Measurements from ENCODE around the gene ABCA8. TPM values are rescaled to one million over a fixed set of nuclear protein-coding genes. Genes with fewer than 3 reads are reported as not detected.
"Not testable (repeated sequence)": the region's sequence is repeated elsewhere in the genome, so short reads cannot be mapped to it uniquely, and the experiment has no call there.

Gene ABCA8
- total and polyA plus RNA-seq, 10 of the 15 experiments (the other 5 are each of a cell fraction or from before 2014, with no cell fraction given): 0.05 to 0.15 TPM; not detected in 8

DNA sequence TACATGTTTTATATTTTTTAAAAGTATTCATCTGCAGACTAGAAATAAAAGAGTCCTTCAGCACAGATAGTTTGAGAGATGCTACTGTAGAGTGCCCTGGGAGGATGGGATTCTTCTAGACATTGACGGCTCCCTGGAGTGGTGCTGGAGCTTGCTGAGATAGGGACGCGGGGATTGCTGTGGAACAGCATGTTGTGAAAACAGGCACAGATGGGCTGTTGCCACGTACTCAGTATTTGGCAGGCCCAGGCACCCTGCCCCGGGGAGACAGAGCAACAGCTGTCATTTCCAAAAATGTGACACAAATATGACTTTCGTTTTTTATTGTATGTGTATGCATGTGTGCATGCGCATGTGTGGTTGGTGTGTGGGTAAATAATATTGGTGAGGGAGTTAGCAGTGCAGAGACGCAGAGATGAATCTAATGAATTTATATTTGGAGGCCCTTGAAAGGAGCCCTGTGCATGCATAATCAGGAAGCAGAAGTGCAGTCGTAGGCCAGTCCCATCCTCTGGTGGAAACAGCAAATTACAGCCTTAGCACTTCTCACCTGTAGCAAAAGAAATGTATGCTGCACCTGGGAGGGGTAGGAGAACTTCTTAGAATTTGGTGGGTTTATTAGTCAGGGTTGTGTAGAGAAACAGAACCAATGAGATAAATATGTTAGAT lies 6.2 kb upstream of the ABCA8 start:
- no peaks in the 10 kb centered on the region for H3K79me2 ChIP-seq (ENCODE audit: control insufficient read depth, insufficient read depth, low read length)
- no peak for ATAC-seq

DNA sequence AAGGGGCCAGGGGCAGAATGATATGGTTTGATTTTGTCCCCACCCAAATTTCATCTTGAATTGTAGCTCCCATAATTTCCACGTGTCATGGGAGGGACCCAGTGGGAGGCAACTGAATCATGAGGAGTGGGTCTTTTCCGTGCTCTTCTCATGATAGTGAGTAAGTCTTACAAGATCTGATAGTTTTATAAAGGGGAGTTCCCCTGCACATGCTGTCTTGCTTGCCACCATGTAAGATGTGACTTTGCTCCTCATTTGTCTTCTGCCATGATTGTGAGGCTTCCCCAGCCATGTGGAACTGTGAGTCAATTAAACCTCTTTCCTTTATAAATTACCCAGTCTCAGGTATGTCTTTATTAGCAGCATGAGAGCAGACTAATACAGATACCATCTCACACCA lies 3.9 kb upstream of the ABCA8 start:
- H3K9ac ChIP-seq (ENCODE audit: control insufficient read depth, insufficient read depth, low read length); H3K4me2 ChIP-seq (ENCODE audit: control insufficient read depth, insufficient read depth); H2AFZ ChIP-seq (ENCODE audit: control insufficient read depth, low read depth, low read length); SMC1A ChIA-PET (ENCODE audit: uncharacterized antibody, unreplicated experiment); H3K27ac ChIP-seq (ENCODE audit: control insufficient read depth, insufficient read depth); intact Hi-C loops (cut with micrococcal nuclease; ENCODE audit: unreplicated experiment); POLR2A ChIA-PET; H3K4me1 ChIP-seq (ENCODE audit: control insufficient read depth, insufficient read depth, low read length); H3K79me2 ChIP-seq (ENCODE audit: control insufficient read depth, insufficient read depth, low read length); in situ Hi-C loops (cut with MboI); FAIRE-seq; H3K4me3 ChIP-seq; BruUV-seq (replicated peaks); DNase-seq (ENCODE audit: low read depth, low spot score); H4K20me1 ChIP-seq (ENCODE audit: control insufficient read depth, insufficient read depth); ATAC-seq; RAD21 ChIA-PET (ENCODE audit: unreplicated experiment); CTCF ChIA-PET; H3K27me3 ChIP-seq (replicated peaks in 1 of 2; ENCODE audit: control insufficient read depth in 2 of 2, insufficient read depth in 2 of 2, low read length in 1 of 2); H3K36me3 ChIP-seq (ENCODE audit: control insufficient read depth in 2 of 2, insufficient read depth in 2 of 2, low read length in 1 of 2); H3K9me3 ChIP-seq (replicated peaks; ENCODE audit: control insufficient read depth, insufficient read depth, low read length): not testable (repeated sequence)
- WGBS (ENCODE audit: insufficient coverage, insufficient replicate concordance, low lambda C conversion rate, missing lambda C conversion rate): 71% methylated on average over 2 of the region's 2 CpGs

More for the DNA sequence above, 6.2 kb upstream of the ABCA8 start:
- no peaks in the 10 kb centered on the region; the same call in 2 of the 3 replicates for H3K9me3 ChIP-seq (replicated peaks; ENCODE audit: control insufficient read depth, insufficient read depth, low read length)
- WGBS (ENCODE audit: insufficient coverage, insufficient replicate concordance, low lambda C conversion rate, missing lambda C conversion rate): 13% methylated on average over 9 of the region's 9 CpGs
- SMC1A ChIA-PET (ENCODE audit: uncharacterized antibody, unreplicated experiment): no interaction called here
- H3K9ac ChIP-seq (ENCODE audit: control insufficient read depth, insufficient read depth, low read length): no peak overlapping the region
- no peaks in the 10 kb centered on the region for H3K4me1 ChIP-seq (ENCODE audit: control insufficient read depth, insufficient read depth, low read length)
- H3K27me3 ChIP-seq (replicated peaks in 1 of 2; ENCODE audit: control insufficient read depth in 2 of 2, insufficient read depth in 2 of 2, low read length in 1 of 2): no peaks in the 10 kb centered on the region
- intact Hi-C loops (cut with micrococcal nuclease; ENCODE audit: unreplicated experiment): no loop called here
- no peaks in the 10 kb centered on the region for H3K36me3 ChIP-seq (ENCODE audit: control insufficient read depth in 2 of 2, insufficient read depth in 2 of 2, low read length in 1 of 2)
- H4K20me1 ChIP-seq (ENCODE audit: control insufficient read depth, insufficient read depth): no peaks in the 10 kb centered on the region
- BruUV-seq (replicated peaks): no TSS peak
- H3K27ac ChIP-seq (ENCODE audit: control insufficient read depth, insufficient read depth): no peak overlapping the region
- DNase-seq (ENCODE audit: low read depth, low spot score) (no peak), FAIRE-seq (no peak)
- CTCF ChIA-PET: no interaction called here
- TF ChIP-seq PAX8 (IDR thresholded peaks at IDR 0.05): no peak
- no peak for TF ChIP-seq ASH2L (IDR thresholded peaks at IDR 0.05; ENCODE audit: borderline replicate concordance, low read depth)
- no peak for TF ChIP-seq MYC (IDR thresholded peaks at IDR 0.05; ENCODE audit: insufficient read depth, insufficient read length, insufficient replicate concordance, low read length, severe bottlenecking)
- in situ Hi-C loops (cut with MboI): no loop called here
- H3K4me2 ChIP-seq (ENCODE audit: control insufficient read depth, insufficient read depth): no peak overlapping the region
- no peak overlapping the region for H3K4me3 ChIP-seq
- H2AFZ ChIP-seq (ENCODE audit: control insufficient read depth, low read depth, low read length): no peak overlapping the region
- RAD21 ChIA-PET (ENCODE audit: unreplicated experiment): no interaction called here
- POLR2A ChIA-PET: no interaction called here

Measured in GM12878 (cell line).